WERI-Rb-1 (cell line): ENCODE measurements around the gene SELL.

Experiments
- DNase-seq: peaks from one replicate; pipeline ENCODE4 v3.0.0-alpha.2; 2020
- H3K27ac ChIP-seq: fragments of 250-450 bp; sonication (Bioruptor Pico); 2 replicates; pipeline ENCODE4 v1.5.1; 2020; ENCODE audit warnings: mild to moderate bottlenecking, moderate library complexity
- H3K27me3 ChIP-seq: fragments of 250-450 bp; sonication (Bioruptor Pico); 2 replicates; pipeline ENCODE4 v1.5.1; 2021; ENCODE audit warnings: mild to moderate bottlenecking, low read depth, moderate library complexity; ENCODE audit not compliant: insufficient read depth, severe bottlenecking
- H3K36me3 ChIP-seq: fragments of 250-450 bp; sonication (Bioruptor Pico); 2 replicates; pipeline ENCODE4 v1.5.1; 2020; ENCODE audit warnings: mild to moderate bottlenecking, moderate library complexity
- H3K4me3 ChIP-seq: 2 replicates; pipeline ENCODE4 v1.5.1; 2011; ENCODE audit warnings: low read depth, mild to moderate bottlenecking, control low read depth, low read length
- H3K9me3 ChIP-seq: fragments of 250-450 bp; sonication (Bioruptor Pico); 2 replicates; pipeline ENCODE4 v1.5.1; 2021; ENCODE audit warnings: mild to moderate bottlenecking, moderate library complexity; ENCODE audit not compliant: severe bottlenecking
- TF ChIP-seq, protein P1 (sequence below): IDR thresholded peaks from 2 replicates; pipeline ENCODE4 v1.5.1; 2011; ENCODE audit warnings: low read depth, mild to moderate bottlenecking, control low read depth, inconsistent platforms, low read length

SELL gene

DNA sequence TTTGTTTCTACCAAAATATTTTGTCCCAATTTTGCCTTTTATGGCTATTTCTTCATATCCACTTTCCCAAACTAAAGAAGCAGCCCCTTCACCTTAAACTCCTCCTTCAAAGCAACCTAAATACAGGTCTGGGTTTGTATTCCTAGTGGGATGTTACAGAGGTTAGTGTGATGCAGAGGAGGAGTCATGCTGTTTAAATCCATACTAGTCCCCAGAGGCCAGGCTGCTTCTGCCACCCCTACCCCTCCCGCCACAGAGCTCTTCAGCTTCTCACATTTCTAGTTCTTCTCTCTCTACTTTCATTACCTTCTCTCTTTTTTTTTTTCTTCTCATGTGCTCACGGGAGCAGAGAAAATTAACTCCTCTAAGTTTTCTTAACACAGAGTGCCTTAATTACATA lies 29.3 kb downstream of the SELL start:
- H3K27me3 ChIP-seq = no peaks in the 10 kb centered on the region
- no peaks in the 10 kb centered on the region for H3K9me3 ChIP-seq
- TF ChIP-seq, protein P1, sequence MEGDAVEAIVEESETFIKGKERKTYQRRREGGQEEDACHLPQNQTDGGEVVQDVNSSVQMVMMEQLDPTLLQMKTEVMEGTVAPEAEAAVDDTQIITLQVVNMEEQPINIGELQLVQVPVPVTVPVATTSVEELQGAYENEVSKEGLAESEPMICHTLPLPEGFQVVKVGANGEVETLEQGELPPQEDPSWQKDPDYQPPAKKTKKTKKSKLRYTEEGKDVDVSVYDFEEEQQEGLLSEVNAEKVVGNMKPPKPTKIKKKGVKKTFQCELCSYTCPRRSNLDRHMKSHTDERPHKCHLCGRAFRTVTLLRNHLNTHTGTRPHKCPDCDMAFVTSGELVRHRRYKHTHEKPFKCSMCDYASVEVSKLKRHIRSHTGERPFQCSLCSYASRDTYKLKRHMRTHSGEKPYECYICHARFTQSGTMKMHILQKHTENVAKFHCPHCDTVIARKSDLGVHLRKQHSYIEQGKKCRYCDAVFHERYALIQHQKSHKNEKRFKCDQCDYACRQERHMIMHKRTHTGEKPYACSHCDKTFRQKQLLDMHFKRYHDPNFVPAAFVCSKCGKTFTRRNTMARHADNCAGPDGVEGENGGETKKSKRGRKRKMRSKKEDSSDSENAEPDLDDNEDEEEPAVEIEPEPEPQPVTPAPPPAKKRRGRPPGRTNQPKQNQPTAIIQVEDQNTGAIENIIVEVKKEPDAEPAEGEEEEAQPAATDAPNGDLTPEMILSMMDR = no peak
- H3K4me3 ChIP-seq = no peak overlapping the region
- no peak for DNase-seq
- H3K27ac ChIP-seq = no peak overlapping the region
- H3K36me3 ChIP-seq = no peaks in the 10 kb centered on the region

DNA sequence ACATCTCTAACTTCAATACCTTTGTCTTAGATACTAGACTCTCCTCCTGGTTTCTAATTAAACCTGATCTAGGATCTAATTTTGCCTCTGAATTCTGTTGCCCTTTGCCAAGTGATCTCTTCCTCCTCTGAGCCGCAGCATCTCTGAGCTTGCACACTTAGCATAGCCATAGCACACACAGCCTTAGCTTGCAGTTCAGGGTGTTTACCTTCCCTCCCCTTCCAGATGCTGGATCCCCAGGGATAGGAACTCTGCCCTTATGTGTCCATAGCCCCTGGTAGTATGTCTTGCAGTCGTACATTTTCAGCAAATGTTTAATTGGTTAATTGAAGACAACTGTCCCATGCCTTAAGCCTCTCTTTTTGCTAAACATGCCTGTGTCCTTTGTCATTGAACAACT lies 30.3 kb downstream of the SELL start:
- Histone ChIP-seq H3K36me3 (no peaks in the 10 kb centered on the region), H3K27me3 (no peaks in the 10 kb centered on the region), H3K27ac (no peak overlapping the region), H3K4me3 (no peak overlapping the region), H3K9me3 (no peaks in the 10 kb centered on the region)
- no peak for DNase-seq
- TF ChIP-seq, protein P1 = no peak

DNA sequence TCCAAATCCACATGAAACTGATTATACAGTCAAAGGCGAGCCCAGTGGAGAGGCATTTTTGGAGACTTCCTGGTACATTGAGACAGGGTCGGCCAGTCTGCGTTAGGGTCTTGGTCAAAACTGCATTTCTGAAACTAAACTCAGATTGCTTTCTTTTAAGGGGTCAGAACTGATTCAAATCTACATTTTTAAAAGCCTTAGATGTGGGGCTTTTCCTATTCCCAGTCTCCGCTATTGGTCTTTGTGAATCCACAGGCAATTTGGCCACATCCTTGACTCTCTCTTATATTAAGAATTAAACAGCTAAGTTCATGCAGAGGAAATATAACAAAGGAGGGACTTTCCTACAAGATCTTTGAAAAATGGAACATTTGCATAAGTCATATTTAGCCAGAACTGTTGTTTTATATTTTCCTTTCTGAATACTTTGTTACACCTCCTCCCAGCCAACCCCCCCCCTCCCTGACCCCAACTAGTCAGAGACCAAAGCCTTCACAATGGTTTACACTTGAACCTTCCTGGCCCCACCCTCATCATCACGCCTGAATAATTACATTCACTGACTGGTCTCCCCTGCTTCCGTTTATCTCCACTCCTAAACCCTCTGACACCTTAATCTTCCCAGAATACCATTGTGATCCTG lies 30.9 kb downstream of the SELL start:
- no peaks in the 10 kb centered on the region for H3K36me3 ChIP-seq
- no peak overlapping the region for H3K27ac ChIP-seq
- H3K27me3 ChIP-seq = no peaks in the 10 kb centered on the region
- H3K9me3 ChIP-seq = no peaks in the 10 kb centered on the region
- DNase-seq = no peak
- TF ChIP-seq, protein P1 = no peak
- no peak overlapping the region for H3K4me3 ChIP-seq

DNA sequence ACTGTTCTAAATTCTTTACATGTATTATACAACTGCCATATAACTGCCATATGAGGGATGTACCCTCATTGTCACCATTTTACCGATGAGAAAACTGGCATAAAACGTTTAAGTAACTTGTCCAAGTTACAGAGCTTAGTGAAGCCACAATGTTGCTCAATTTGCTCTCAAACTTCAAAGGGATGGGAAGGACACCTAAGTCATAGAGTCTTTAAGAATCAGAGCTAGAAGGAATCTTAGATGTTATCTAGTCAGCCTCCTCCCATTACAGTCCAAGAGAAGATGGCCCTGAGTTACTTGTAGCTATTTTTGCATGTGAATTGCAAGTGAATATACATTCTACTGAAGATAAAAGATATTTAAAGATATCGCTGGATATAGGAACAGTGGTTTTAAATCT lies 31.7 kb downstream of the SELL start:
- Histone ChIP-seq H3K4me3 (no peak overlapping the region), H3K27me3 (no peaks in the 10 kb centered on the region), H3K27ac (no peak overlapping the region), H3K36me3 (no peaks in the 10 kb centered on the region), H3K9me3 (no peaks in the 10 kb centered on the region)
- no peak for DNase-seq
- TF ChIP-seq, protein P1 = no peak

DNA sequence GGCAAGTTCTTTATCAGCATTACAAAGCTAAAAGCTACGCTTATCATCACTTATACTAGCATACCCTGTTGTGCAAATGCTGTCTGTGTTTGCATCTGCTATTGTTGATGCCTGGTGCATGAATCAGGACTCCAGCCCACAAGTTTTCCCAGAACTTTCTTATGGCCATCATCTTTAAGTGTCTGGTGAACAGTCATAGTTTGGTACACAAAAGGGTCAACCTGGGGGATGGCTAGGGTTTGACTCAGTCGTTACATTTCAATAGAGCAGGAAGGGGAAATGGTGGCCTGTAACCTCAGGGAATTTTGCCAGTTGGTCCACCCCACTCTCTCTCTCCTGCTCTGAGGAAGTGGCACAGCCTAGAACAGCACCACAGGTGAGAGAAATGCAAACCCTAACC lies 35.4 kb downstream of the SELL start:
- no peak overlapping the region for H3K27ac ChIP-seq
- no peak for DNase-seq

More for the DNA sequence above, 35.4 kb downstream of the SELL start:
- Histone ChIP-seq H3K27me3 (no peaks in the 10 kb centered on the region), H3K36me3 (no peaks in the 10 kb centered on the region), H3K4me3 (no peak overlapping the region), H3K9me3 (no peaks in the 10 kb centered on the region)
- TF ChIP-seq, protein P1 = no peak
